ENCODE results near the gene IL27RA.

Gene IL27RA

DNA sequence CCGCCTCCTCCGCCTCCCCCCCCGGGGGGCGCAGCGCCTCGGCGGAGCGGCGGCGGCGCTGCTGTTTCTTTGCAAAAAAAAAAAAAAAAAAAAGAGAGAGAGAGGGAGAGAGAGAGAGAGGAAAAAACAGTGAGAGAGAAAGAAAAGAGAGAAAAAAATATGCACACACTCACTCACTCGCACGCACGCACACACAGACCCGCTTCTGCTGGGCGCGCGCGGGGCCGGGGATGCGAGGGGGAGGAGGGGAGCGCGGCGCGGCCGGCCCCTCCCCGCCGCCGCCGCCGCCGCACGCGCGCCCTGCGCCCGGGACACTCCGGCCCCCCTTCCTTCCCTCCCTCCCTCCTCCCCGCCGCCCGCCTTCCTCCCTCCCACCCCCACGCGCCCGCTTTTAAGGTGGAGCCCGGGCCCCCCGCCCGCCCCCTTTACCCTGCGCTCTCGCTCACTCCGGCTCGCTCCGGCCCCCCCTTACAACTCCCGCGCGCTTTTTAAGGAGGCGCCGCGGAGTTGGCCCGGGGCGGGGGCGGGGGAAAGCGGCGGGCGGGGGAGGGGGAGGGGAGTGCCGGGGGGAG lies 59.0 kb downstream of the IL27RA start, which contains the start of gene SAMD1:
Gene SAMD1 (minus strand): TSS at position 243 of the 572 bp plus-strand sequence.
- DNase-seq: peak; percentile 90

DNA sequence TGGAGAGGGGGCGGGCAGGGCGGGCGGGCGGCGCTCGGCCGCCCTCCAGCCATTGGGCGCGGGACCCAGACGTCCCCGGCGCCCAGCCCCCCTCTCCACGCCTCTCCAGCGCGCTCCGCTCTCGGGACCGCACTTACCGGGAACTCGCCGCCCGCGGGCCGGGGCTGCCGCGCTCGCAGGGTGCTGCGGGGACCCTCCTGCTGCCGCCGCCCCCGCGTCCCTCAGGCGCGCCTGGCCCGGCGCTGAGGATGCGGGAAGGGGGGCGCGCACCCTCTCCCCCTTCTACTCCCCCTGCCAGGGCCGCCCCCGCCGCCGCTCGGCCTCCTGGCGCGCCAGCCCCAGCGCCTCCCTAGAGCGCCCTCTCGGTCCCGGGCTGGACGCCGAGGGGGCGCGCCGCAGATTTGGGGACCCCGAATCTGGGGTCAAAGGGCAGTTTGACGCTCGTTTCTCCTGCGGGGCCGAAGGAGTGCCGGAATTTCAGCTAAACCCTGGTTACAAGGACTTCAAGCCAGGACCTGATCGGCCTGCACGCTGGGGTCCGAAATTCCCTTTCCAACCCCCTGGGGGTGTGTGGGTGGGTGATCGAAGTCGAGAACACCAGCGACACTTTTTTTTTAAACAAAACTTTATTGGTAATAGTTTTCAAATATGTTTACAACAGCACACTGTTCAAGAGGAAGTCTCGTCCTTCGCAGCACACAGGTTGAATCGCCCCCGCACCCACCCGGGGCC lies 59.7 kb downstream of the IL27RA start:
- peak; percentile 53 for DNase-seq

DNA sequence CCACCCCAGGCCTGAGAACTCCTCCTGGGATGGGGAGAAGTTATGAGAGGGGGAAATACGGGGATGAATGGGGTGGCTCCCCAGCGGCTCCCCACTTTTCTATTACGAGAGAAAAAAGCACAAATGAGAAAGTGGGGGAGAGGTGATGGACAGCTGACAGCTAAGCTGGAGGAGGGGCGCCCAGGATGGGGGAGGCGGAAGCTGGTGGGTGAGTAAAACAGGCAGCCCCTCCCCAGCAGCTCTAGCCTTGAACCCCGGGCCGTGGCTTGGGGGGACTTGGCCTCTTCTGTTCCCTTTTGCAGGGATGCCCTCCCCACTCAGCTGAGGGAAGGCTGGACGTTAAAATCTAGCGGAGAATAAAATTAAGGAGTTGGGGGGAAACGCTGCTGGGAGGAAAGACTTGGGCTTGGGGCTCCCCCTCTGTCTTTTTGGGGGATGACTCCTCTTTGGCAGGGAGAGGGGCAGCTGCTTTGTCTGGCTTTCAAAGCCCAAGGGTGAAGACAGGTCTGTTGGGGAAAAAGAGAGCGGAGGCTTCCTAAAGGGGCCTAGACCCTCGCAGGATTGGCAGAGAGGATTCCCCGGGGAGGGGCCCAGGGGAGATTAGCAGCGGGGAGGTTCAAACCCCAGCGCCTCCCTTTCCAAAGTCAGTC lies 60.4 kb downstream of the IL27RA start:
- DNase-seq: peak; percentile 50

DNA sequence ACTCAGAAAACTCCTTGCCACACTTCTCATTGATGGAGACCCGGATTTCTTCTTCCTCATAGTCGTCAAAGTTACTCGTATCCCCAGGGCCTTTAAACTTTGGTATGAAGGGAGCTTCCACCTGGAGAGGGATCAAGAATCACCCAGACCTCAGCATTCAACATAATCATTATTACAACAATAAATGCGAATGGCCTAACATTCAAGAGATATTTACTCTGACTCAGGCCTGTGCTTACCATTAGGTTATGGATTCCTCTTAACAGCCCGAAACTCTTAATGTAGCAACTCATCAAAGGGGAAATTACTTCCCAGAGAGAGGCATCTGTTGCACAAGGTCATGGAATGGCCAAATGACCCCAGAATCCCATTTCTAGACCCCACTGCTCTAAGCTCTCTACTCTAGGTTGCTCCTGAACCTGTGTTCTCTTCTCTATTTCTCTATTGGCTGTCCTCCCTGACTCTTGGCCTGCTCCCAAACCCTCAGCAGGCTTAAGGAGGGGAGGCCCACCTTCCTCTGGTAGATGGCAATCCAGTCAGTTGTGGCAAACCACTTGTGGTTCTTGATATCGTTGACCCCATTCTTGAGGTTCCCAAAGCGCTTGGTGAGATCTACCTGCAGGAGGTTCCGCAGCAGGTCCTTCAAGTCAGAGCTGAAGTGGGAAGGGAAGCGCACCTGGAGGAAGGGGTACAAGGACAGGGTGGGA lies 61.7 kb downstream of the IL27RA start:
- DNase-seq: no peak

DNA sequence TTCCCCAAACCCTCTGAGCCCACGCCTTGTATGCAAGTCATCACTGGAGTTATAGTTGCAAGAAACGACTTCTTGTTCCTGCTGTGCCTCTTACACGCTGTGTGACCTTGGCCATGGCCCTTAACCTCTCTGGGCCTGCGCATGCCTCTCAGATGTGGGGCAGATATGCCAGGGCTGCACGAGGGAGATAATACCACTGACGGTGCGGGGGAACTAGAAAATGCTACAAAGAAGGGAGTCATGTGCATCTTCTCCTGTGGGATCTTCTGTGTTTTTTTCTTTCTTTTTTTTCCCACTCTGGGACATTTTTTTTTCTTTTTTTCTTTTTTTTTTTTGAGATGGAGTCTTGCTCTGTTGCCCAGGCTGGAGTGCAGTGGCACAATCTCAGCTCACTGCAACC lies 63.3 kb downstream of the IL27RA start:
- no peak for DNase-seq

DNA sequence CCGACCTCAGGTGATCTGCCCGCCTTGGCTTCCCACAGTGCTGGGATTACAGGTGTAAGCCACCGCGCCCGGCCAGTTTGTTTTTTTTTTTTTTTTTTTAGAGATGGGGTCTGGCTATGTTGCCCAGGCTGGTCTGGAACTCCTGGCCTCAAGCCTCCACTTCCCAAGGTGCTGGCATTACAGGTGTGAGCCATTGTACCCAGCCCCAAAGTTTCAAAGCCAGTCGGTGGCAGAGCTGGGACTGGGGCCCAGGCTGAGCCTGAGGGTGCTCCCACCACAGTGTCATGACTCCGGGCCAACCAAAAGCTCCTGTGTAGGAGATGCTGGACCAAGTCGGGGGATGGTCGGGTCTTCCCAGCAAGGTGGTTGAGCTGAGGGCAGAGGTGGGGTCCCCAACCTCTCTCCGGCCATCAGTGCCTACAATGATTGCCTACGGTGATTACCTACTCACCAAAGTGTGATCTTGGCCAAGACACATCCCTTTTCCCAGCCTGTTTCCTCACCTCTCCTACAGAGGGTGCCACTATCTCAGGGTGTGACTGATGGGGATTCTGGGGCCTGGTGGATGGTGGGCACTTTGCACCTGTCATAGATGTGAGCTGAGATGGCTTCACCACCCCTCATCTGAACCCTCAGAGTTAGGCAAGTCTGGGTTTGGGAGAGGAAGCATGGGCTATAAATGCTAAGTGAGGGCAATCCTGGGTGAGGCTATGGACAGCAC lies 64.9 kb downstream of the IL27RA start:
- no peak for DNase-seq

- DNase-seq: no peak
Observed at GRCh38 chr19:14097532-14098151, 66.1 kb downstream of the IL27RA start.

GRCh38 chr19:14101003-14101545 lies 69.5 kb downstream of the IL27RA start:
- no peak for DNase-seq

GRCh38 chr19:14102102-14102696 lies 70.6 kb downstream of the IL27RA start:
- DNase-seq: no peak

GRCh38 chr19:14102756-14103155 lies 71.2 kb downstream of the IL27RA start:
- no peak for DNase-seq

Measured in activated gamma-delta T cell treated with Interleukin-2 at 50 U/mL for 16 hours (primary cell).